ENCODE measurements around the gene PLIN5. TPM values are rescaled to one million over a fixed set of nuclear protein-coding genes. Genes with fewer than 3 reads are reported as not detected.

Gene PLIN5
- total RNA-seq, 1 donor from 2014 or later, result not detected

GRCh38 chr19:4507150-4507452 is 27.9 kb downstream of the PLIN5 start:
- H3K4me3 ChIP-seq (ENCODE audit: low read depth, low read length), result no peak overlapping the region
- H3K36me3 ChIP-seq (ENCODE audit: control insufficient read depth, insufficient read depth, low read length), result peaks cover 8% of the 10 kb centered on the region
- no peak for TF ChIP-seq CTCF (IDR thresholded peaks at IDR 0.05; ENCODE audit: insufficient read depth, low read length, severe bottlenecking)
- FAIRE-seq, result no peak
- no peak for DNase-seq (ENCODE audit: low read depth)
- no peaks in the 10 kb centered on the region for H3K27me3 ChIP-seq (ENCODE audit: control insufficient read depth, insufficient read depth, low read length)

- DNase-seq (ENCODE audit: low read depth), result peak; percentile 63
- no peak for TF ChIP-seq CTCF (IDR thresholded peaks at IDR 0.05; ENCODE audit: insufficient read depth, low read length, severe bottlenecking)
- no peak for FAIRE-seq
- no peak overlapping the region for H3K4me3 ChIP-seq (ENCODE audit: low read depth, low read length)
- H3K27me3 ChIP-seq (ENCODE audit: control insufficient read depth, insufficient read depth, low read length), result no peaks in the 10 kb centered on the region
- H3K36me3 ChIP-seq (ENCODE audit: control insufficient read depth, insufficient read depth, low read length), result peaks cover 8% of the 10 kb centered on the region
These were observed 28.4 kb downstream of the PLIN5 start for GRCh38 chr19:4506449-4507149.

GRCh38 chr19:4505570-4506448 is 29.2 kb downstream of the PLIN5 start:
- Histone ChIP-seq H3K36me3 (ENCODE audit: control insufficient read depth, insufficient read depth, low read length) (peaks cover 8% of the 10 kb centered on the region), H3K4me3 (ENCODE audit: low read depth, low read length) (no peak overlapping the region), H3K27me3 (ENCODE audit: control insufficient read depth, insufficient read depth, low read length) (no peaks in the 10 kb centered on the region)
- no peak for TF ChIP-seq CTCF (IDR thresholded peaks at IDR 0.05; ENCODE audit: insufficient read depth, low read length, severe bottlenecking)
- DNase-seq (ENCODE audit: low read depth) (no peak), FAIRE-seq (no peak)

- FAIRE-seq (no peak), DNase-seq (ENCODE audit: low read depth) (no peak)
- no peaks in the 10 kb centered on the region for H3K27me3 ChIP-seq (ENCODE audit: control insufficient read depth, insufficient read depth, low read length)
- no peak for TF ChIP-seq CTCF (IDR thresholded peaks at IDR 0.05; ENCODE audit: insufficient read depth, low read length, severe bottlenecking)
- peaks cover 8% of the 10 kb centered on the region for H3K36me3 ChIP-seq (ENCODE audit: control insufficient read depth, insufficient read depth, low read length)
- H3K4me3 ChIP-seq (ENCODE audit: low read depth, low read length), result no peak overlapping the region
These were observed 30.0 kb downstream of the PLIN5 start for GRCh38 chr19:4504891-4505569.

- H3K36me3 ChIP-seq (ENCODE audit: control insufficient read depth, insufficient read depth, low read length), result peaks cover 10% of the 10 kb centered on the region
- H3K4me3 ChIP-seq (ENCODE audit: low read depth, low read length), result no peak overlapping the region
- FAIRE-seq (no peak), DNase-seq (ENCODE audit: low read depth) (no peak)
- H3K27me3 ChIP-seq (ENCODE audit: control insufficient read depth, insufficient read depth, low read length), result no peaks in the 10 kb centered on the region
- no peak for TF ChIP-seq CTCF (IDR thresholded peaks at IDR 0.05; ENCODE audit: insufficient read depth, low read length, severe bottlenecking)
These were observed 30.7 kb downstream of the PLIN5 start for GRCh38 chr19:4504297-4504701.

Data from bronchial epithelial cell (primary cell).